ENCODE results near the gene RIPOR3. TPM values are rescaled to one million over a fixed set of nuclear protein-coding genes. Genes with fewer than 3 reads are reported as not detected.
"Not testable (repeated sequence)": the region's sequence is repeated elsewhere in the genome, so short reads cannot be mapped to it uniquely, and the experiment has no call there.

The RIPOR3 gene
- total and polyA plus RNA-seq, 2 donors from 2014 or later, result 10.5 to 14.6 TPM

DNA sequence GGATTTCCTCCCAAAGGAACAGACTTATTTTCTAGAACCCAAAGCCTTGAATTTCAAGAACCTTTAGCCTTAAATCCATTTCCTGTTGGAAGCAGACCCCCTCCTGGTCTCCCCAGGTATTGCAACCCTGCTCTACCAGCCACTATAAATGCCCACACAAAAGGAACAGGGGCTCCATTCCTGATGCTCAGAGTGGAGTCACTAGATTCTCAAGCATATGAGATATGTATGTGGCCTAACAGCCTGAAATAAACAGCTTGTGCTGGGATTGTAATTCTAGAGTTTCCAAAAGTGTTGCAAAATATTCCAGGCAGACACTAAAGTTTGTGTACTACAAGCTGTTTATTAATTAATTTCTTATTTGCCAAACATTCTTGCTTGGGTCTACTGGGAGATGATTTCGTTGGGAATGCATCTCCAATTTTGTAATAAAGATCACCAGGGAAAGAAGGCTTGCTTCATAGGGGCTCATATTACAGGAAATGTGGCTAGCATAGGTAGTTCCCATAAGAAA, 44.8 kb downstream of the RIPOR3 start:
- FAIRE-seq (no peak), DNase-seq (no peak)
- Histone ChIP-seq H3K36me3 (ENCODE audit: control insufficient read depth in 2 of 3, insufficient read depth in 3 of 3, low read length in 3 of 3) (no peaks in the 10 kb centered on the region), H3K4me1 (ENCODE audit: control insufficient read depth in 2 of 3, insufficient read depth in 2 of 3, low read depth in 1 of 3, low read length in 3 of 3) (peaks cover 0 to 22% (median 20%) of the 10 kb centered on the region in 3 donors), H3K9me3 (ENCODE audit: control insufficient read depth in 2 of 3, insufficient read depth in 1 of 3, low read length in 3 of 3) (no peaks in the 10 kb centered on the region), H3K4me3 (ENCODE audit: low read length in 3 of 3) (no peak overlapping the region), H3K27ac (ENCODE audit: low read depth in 2 of 2, low read length in 2 of 2) (peak overlapping the region; percentile 72 to 83), H3K27me3 (ENCODE audit: control insufficient read depth, insufficient read depth, low read length) (no peaks in the 10 kb centered on the region), H3K9ac (ENCODE audit: low read length in 3 of 3) (no peak overlapping the region)
- intact Hi-C loops (cut with DNase I), result no loop called here
- TF ChIP-seq, protein P1, sequence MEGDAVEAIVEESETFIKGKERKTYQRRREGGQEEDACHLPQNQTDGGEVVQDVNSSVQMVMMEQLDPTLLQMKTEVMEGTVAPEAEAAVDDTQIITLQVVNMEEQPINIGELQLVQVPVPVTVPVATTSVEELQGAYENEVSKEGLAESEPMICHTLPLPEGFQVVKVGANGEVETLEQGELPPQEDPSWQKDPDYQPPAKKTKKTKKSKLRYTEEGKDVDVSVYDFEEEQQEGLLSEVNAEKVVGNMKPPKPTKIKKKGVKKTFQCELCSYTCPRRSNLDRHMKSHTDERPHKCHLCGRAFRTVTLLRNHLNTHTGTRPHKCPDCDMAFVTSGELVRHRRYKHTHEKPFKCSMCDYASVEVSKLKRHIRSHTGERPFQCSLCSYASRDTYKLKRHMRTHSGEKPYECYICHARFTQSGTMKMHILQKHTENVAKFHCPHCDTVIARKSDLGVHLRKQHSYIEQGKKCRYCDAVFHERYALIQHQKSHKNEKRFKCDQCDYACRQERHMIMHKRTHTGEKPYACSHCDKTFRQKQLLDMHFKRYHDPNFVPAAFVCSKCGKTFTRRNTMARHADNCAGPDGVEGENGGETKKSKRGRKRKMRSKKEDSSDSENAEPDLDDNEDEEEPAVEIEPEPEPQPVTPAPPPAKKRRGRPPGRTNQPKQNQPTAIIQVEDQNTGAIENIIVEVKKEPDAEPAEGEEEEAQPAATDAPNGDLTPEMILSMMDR (IDR thresholded peaks at IDR 0.05; ENCODE audit: borderline replicate concordance, extremely low read depth, insufficient read depth), result no peak

DNA sequence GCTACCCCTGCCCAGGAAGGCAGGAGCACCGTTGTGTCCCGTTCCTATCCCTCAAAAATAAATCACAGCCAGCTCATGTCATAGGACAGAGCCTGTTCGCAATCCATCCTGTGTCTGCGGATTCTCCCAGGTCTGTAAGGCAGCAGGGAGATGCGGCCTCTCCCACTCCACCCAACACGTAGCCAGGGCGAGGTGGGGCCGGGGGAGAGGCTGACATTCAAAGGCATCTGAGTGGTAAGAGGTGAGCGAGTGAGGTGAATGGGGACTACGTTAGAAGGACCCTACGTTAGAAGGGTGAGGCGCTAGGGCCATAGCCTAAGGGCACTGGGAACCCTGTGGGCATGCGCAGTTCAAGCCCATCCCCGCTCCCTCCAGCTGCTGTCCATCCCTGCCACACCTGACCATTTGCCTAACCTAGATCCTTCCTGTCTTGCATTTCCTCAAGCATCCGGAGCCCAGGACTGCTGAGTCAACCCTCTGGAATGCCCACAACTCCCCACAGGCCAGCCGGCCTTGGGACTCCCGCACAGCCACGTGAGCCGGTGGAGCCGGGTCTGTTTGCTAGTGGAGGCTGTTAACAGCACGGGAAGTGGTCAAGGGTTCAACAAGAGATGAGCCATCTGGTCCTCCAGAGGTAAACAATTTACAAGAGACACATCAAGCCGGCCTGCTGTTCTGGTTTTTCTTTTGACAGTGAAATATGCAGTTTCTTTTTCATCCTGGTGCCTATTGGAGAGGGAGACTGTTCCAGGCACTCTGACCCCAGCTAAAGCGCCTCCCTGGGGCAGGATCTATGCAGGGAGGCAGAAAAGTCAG, 45.9 kb downstream of the RIPOR3 start:
- Histone ChIP-seq H3K9ac (ENCODE audit: low read length in 3 of 3) (peak overlapping the region in 1 of 3 donors; percentile 4), H3K27me3 (ENCODE audit: control insufficient read depth, insufficient read depth, low read length) (no peaks in the 10 kb centered on the region), H3K27ac (ENCODE audit: low read depth in 2 of 2, low read length in 2 of 2) (peak overlapping the region; percentile 72 to 83), H3K4me3 (ENCODE audit: low read length in 3 of 3) (no peak overlapping the region), H3K4me1 (ENCODE audit: control insufficient read depth in 2 of 3, insufficient read depth in 2 of 3, low read depth in 1 of 3, low read length in 3 of 3) (peaks cover 0 to 22% (median 20%) of the 10 kb centered on the region in 3 donors), H3K9me3 (ENCODE audit: control insufficient read depth in 2 of 3, insufficient read depth in 1 of 3, low read length in 3 of 3) (no peaks in the 10 kb centered on the region), H3K36me3 (ENCODE audit: control insufficient read depth in 2 of 3, insufficient read depth in 3 of 3, low read length in 3 of 3) (no peaks in the 10 kb centered on the region)
- FAIRE-seq (no peak), DNase-seq (peak; percentile 90 to 96 (median 95))
- TF ChIP-seq, protein P1 (IDR thresholded peaks at IDR 0.05; ENCODE audit: borderline replicate concordance, extremely low read depth, insufficient read depth), result no peak
- intact Hi-C loops (cut with DNase I), result no loop called here

DNA sequence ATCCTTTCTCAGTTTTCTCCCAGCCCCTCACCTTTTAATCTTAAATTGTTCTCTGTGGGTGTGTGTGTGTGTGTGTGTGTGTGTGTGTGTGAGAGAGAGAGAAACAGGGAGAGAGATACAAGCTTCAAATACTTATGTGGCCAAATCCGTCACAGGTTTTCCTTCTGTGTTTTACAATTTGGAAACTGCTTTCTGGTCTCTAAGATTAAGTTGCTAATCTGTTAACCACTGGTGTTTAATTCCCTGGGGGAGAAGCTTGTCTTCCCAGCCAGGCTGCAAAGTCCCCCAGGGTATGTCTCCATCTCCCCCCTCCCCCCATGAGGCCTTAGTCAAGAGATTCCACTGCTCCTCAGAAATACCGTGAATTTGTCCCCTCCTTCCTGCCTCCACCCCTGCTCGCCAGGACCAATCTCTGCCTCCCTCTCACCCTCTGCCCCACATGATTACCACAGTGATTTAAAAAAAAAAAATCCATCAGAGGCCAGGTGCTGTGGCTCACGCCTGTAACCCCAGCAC, 49.0 kb downstream of the RIPOR3 start:
- peaks cover 0 to 14% (median 14%) of the 10 kb centered on the region in 3 donors for H3K4me1 ChIP-seq (ENCODE audit: control insufficient read depth in 2 of 3, insufficient read depth in 2 of 3, low read depth in 1 of 3, low read length in 3 of 3)
- no peaks in the 10 kb centered on the region for H3K9me3 ChIP-seq (ENCODE audit: control insufficient read depth in 2 of 3, insufficient read depth in 1 of 3, low read length in 3 of 3)
- DNase-seq, result peak in 1 of 5 donors; percentile 28
- no peak overlapping the region for H3K4me3 ChIP-seq (ENCODE audit: low read length in 3 of 3)
- FAIRE-seq, result no peak
- TF ChIP-seq, protein P1 (IDR thresholded peaks at IDR 0.05; ENCODE audit: borderline replicate concordance, extremely low read depth, insufficient read depth), result no peak
- no peak overlapping the region for H3K9ac ChIP-seq (ENCODE audit: low read length in 3 of 3)
- intact Hi-C loops (cut with DNase I), result no loop called here
- no peaks in the 10 kb centered on the region for H3K27me3 ChIP-seq (ENCODE audit: control insufficient read depth, insufficient read depth, low read length)
- H3K36me3 ChIP-seq (ENCODE audit: control insufficient read depth in 2 of 3, insufficient read depth in 3 of 3, low read length in 3 of 3), result no peaks in the 10 kb centered on the region
- no peak overlapping the region for H3K27ac ChIP-seq (ENCODE audit: low read depth in 2 of 2, low read length in 2 of 2)

DNA sequence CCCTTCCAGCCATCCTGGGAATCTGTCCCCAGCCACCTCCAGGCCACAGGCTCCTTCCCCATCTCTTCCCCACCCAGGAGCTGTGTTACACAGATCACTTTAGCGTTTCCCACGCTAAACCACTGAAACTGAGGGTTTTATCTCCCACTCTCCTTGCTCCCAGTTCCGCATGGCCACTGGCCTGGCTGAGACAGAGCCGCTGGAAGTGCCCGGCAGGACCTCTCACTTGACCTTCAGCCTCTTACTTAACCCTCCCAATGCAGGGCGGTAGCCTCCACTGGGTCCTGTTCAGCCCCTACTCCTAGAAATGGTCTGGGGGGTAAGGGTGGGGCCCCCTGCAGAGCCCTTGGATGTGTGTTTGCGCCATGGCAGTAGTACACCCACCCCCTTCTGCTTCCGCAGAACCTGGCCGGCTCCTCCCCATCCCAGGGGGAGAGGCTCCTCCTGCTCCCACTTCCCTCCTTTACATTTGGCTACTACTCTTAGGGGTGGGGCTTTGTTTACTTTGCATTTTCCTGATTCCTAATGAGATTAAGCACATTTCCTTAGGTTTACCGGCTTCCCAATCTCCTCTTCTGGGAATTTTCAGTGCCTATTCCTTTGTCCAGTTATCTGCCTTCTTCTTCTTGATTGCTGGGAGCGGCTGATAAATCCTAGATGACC, 49.6 kb downstream of the RIPOR3 start:
- H3K9ac ChIP-seq (ENCODE audit: low read length in 3 of 3); H3K27me3 ChIP-seq (ENCODE audit: control insufficient read depth, insufficient read depth, low read length); intact Hi-C loops (cut with DNase I); H3K36me3 ChIP-seq (ENCODE audit: control insufficient read depth in 2 of 3, insufficient read depth in 3 of 3, low read length in 3 of 3); FAIRE-seq; H3K9me3 ChIP-seq (ENCODE audit: control insufficient read depth in 2 of 3, insufficient read depth in 1 of 3, low read length in 3 of 3); H3K4me3 ChIP-seq (ENCODE audit: low read length in 3 of 3); H3K27ac ChIP-seq (ENCODE audit: low read depth in 2 of 2, low read length in 2 of 2): not testable (repeated sequence)
- peaks cover 0 to 18% (median 14%) of the 10 kb centered on the region in 3 donors for H3K4me1 ChIP-seq (ENCODE audit: control insufficient read depth in 2 of 3, insufficient read depth in 2 of 3, low read depth in 1 of 3, low read length in 3 of 3)
- DNase-seq, result peak in 1 of 5 donors; percentile 30

DNA sequence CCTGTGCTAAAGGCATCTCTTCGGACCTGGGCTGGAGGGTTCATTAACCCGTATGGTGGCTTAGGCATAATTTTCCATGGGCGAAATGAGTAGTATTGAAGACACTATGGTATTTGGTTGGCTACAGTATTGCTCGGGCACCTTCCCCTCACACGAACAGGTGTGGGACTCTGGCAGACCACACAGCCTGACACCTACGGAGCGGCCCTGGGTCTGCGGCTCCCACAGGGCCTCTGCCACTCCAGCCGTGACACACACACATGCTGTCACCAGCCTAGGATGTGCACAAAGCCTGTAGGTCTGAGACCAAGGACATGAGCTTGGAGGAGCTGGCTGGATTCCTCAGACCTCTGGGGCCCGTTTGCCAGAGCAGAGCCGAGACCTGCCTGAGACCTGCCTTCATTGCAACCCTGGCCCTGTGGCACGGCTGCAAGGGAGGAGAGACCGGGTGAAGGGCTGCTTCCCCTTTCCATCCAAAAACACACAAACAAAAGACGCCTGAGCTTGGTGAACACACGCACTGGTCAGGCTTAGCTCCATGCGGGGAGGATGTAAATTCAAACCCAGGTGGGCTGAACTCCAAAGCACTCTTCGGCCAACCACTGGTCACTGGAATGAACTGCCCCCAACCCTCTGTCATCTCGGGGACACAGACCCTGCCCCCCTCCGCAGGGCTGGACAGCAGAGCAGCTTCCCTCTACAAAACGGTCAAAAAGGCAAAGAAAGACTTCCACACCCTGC, 51.2 kb downstream of the RIPOR3 start:
- H3K4me3 ChIP-seq (ENCODE audit: low read length in 3 of 3); intact Hi-C loops (cut with DNase I); DNase-seq; FAIRE-seq; H3K9me3 ChIP-seq (ENCODE audit: control insufficient read depth in 2 of 3, insufficient read depth in 1 of 3, low read length in 3 of 3); H3K36me3 ChIP-seq (ENCODE audit: control insufficient read depth in 2 of 3, insufficient read depth in 3 of 3, low read length in 3 of 3); H3K27ac ChIP-seq (ENCODE audit: low read depth in 2 of 2, low read length in 2 of 2); H3K9ac ChIP-seq (ENCODE audit: low read length in 3 of 3); H3K27me3 ChIP-seq (ENCODE audit: control insufficient read depth, insufficient read depth, low read length): not testable (repeated sequence)
- peaks cover 0 to 15% (median under 1%) of the 10 kb centered on the region in 3 donors for H3K4me1 ChIP-seq (ENCODE audit: control insufficient read depth in 2 of 3, insufficient read depth in 2 of 3, low read depth in 1 of 3, low read length in 3 of 3)

Data from kidney (tissue), 14 donors.